Activated CD8-positive, alpha-beta memory T cell treated with anti-CD3 and anti-CD28 coated beads, Interleukin-2, amount 50 U/mL, for 1 hour (primary cell): ENCODE results near the gene LRRC8D.

Experiments
- DNase-seq: peaks from one replicate; pipeline ENCODE4 v3.0.0-alpha.2; 2020; ENCODE audit errors: extremely low read depth

LRRC8D gene

GRCh38 chr1:89896105-89896942 lies 75.5 kb downstream of the LRRC8D start:
- DNase-seq = no peak

- DNase-seq = no peak
Observed at GRCh38 chr1:89897347-89898133, 76.7 kb downstream of the LRRC8D start.

GRCh38 chr1:89898150-89898549 lies 77.3 kb downstream of the LRRC8D start:
- no peak for DNase-seq

GRCh38 chr1:89898695-89899470 lies 78.1 kb downstream of the LRRC8D start:
- DNase-seq = no peak

GRCh38 chr1:89900323-89900722 lies 79.5 kb downstream of the LRRC8D start:
- DNase-seq = no peak

- DNase-seq = no peak
Observed at GRCh38 chr1:89900791-89901708, 80.2 kb downstream of the LRRC8D start.

GRCh38 chr1:89901957-89902669 lies 81.3 kb downstream of the LRRC8D start:
- DNase-seq = no peak

- DNase-seq = no peak
Observed at GRCh38 chr1:89903550-89903949, 82.7 kb downstream of the LRRC8D start.

- DNase-seq = no peak
Observed at GRCh38 chr1:89904219-89904980, 83.6 kb downstream of the LRRC8D start.

- DNase-seq = no peak
Observed at GRCh38 chr1:89905395-89906058, 84.7 kb downstream of the LRRC8D start.

- no peak for DNase-seq
Observed at GRCh38 chr1:89906088-89906487, 85.3 kb downstream of the LRRC8D start.

- DNase-seq = no peak
Observed at GRCh38 chr1:89907727-89908212, 86.9 kb downstream of the LRRC8D start.

- DNase-seq = no peak
Observed at GRCh38 chr1:89908273-89908671, 87.4 kb downstream of the LRRC8D start.

- no peak for DNase-seq
Observed at GRCh38 chr1:89908672-89909436, 88.0 kb downstream of the LRRC8D start.

- no peak for DNase-seq
Observed at GRCh38 chr1:89910268-89910667, 89.4 kb downstream of the LRRC8D start.

GRCh38 chr1:89910780-89911179 lies 89.9 kb downstream of the LRRC8D start:
- no peak for DNase-seq

- no peak for DNase-seq
Observed at GRCh38 chr1:89911191-89911991, 90.6 kb downstream of the LRRC8D start.
